NCI-H345 treated with DMSO at 0.1 percent for 48 hours (cell line): Measurements from ENCODE around the gene FOXS1.

Source experiments
- DNase-seq: peaks from one replicate; lab custom pipeline; 2025; ENCODE audit not compliant: unreplicated experiment; lab: John Stamatoyannopoulos, UW

The FOXS1 gene

GRCh38 chr20:31801508-31801907, 43.9 kb downstream of the FOXS1 start:
- no peak for DNase-seq

- DNase-seq = no peak
These were observed 48.0 kb downstream of the FOXS1 start for GRCh38 chr20:31797364-31797763.
